Smooth muscle cell (in vitro differentiated cells): ENCODE measurements around the gene ACBD7. TPM values are rescaled to one million over a fixed set of nuclear protein-coding genes. Genes with fewer than 3 reads are reported as not detected.

ENCODE experiments used
- DNase-seq: peaks from one replicate; lab custom pipeline; 2025; ENCODE audit not compliant: unreplicated experiment; lab: John Stamatoyannopoulos, UW
- H2AFZ ChIP-seq: fragments of 200-600 bp; sonication (generic); 2 replicates; pipeline ENCODE4 v1.6.0; 2016; ENCODE audit warnings: antibody characterized with exemption, low read depth, mild to moderate bottlenecking
- H3F3A ChIP-seq: fragments of 200-600 bp; sonication (generic); 2 replicates; pipeline ENCODE4 v1.6.0; 2017; ENCODE audit warnings: antibody characterized with exemption, low read depth
- H3K27ac ChIP-seq: fragments of 200-600 bp; sonication (generic); 2 replicates; pipeline ENCODE4 v1.5.1; 2016; ENCODE audit warnings: low read depth, mild to moderate bottlenecking
- H3K27me3 ChIP-seq: fragments of 200-600 bp; sonication (generic); 2 replicates; pipeline ENCODE4 v1.6.1; 2016; ENCODE audit warnings: low read depth, mild to moderate bottlenecking
- H3K36me3 ChIP-seq: fragments of 200-600 bp; sonication (generic); 2 replicates; pipeline ENCODE4 v1.5.1; 2016; ENCODE audit warnings: low read depth
- H3K4me1 ChIP-seq: fragments of 200-600 bp; sonication (generic); 2 replicates; pipeline ENCODE4 v1.5.1; 2016; ENCODE audit warnings: low read depth
- H3K4me2 ChIP-seq: fragments of 200-600 bp; sonication (generic); 2 replicates; pipeline ENCODE4 v1.6.0; 2016; ENCODE audit warnings: mild to moderate bottlenecking
- H3K4me3 ChIP-seq: fragments of 200-600 bp; sonication (generic); 2 replicates; pipeline ENCODE4 v1.5.1; 2016; ENCODE audit warnings: mild to moderate bottlenecking
- H3K79me2 ChIP-seq: fragments of 200-600 bp; sonication (generic); 2 replicates; pipeline ENCODE4 v1.6.0; 2016; ENCODE audit warnings: low read depth, mild to moderate bottlenecking
- H3K9ac ChIP-seq: fragments of 200-600 bp; sonication (generic); 2 replicates; pipeline ENCODE4 v1.6.0; 2016; ENCODE audit warnings: low read depth
- H3K9me3 ChIP-seq: fragments of 200-600 bp; sonication (generic); replicated peaks from 2 replicates; pipeline ENCODE4 v1.5.1; 2016; ENCODE audit warnings: low read depth
- H4K20me1 ChIP-seq: fragments of 200-600 bp; sonication (generic); 2 replicates; pipeline ENCODE4 v1.6.0; 2016; ENCODE audit warnings: low read depth
- CTCF ChIP-seq: fragments of 200-600 bp; sonication (generic); IDR thresholded peaks from 2 replicates; pipeline ENCODE4 v1.5.1; 2017; ENCODE audit warnings: borderline replicate concordance, mild to moderate bottlenecking, antibody characterized with exemption; ENCODE audit not compliant: insufficient read depth, poor library complexity, severe bottlenecking
- WGBS: methylation state at CpG from one replicate; pipeline ENCODE4 v1.1.7; 2016; ENCODE audit warnings: low lambda C conversion rate; 5-methylcytosine and 5-hydroxymethylcytosine counted together
- polyA plus RNA-seq: library from polyadenylated mRNA; unstranded; fragments of >200 nt; fragmentation: Nextera tagmentation; extraction: Ambion mirVana; gene quantifications from 2 replicates; pipeline ENCODE4 v1.2.1, GENCODE V29; 2016
- total RNA-seq: library from RNA; depleted of rRNA; stranded (reverse); fragments of >200 nt; gene quantifications from 2 replicates; pipeline ENCODE4 v1.2.3, GENCODE V29; 2014

Gene ACBD7
- total and polyA plus RNA-seq, 2 experiments from 2014 or later, result not detected

- DNase-seq, result no peak
- Histone ChIP-seq H3K4me3 (no peak overlapping the region), H3K27me3 (no peaks in the 10 kb centered on the region), H3K79me2 (no peaks in the 10 kb centered on the region), H3K9me3 (no peaks in the 10 kb centered on the region), H3K4me2 (no peak overlapping the region), H3K36me3 (no peaks in the 10 kb centered on the region), H3K4me1 (no peaks in the 10 kb centered on the region), H3K27ac (no peak overlapping the region), H3K9ac (no peak overlapping the region), H3F3A (no peaks in the 10 kb centered on the region), H4K20me1 (no peaks in the 10 kb centered on the region), H2AFZ (no peak overlapping the region)
- TF ChIP-seq CTCF, result no peak
- WGBS, result 93% methylated on average over 5 of the region's 5 CpGs
Measured at GRCh38 chr10:15067154-15067553, 21.4 kb downstream of the ACBD7 start.

- Histone ChIP-seq H3K36me3 (no peaks in the 10 kb centered on the region), H3K4me3 (no peak overlapping the region), H3K4me2 (no peak overlapping the region), H4K20me1 (no peaks in the 10 kb centered on the region), H3K27me3 (peaks cover 3% of the 10 kb centered on the region), H3K4me1 (no peaks in the 10 kb centered on the region), H3F3A (no peaks in the 10 kb centered on the region), H3K9me3 (no peaks in the 10 kb centered on the region), H3K9ac (no peak overlapping the region), H2AFZ (no peak overlapping the region), H3K27ac (no peak overlapping the region), H3K79me2 (no peaks in the 10 kb centered on the region)
- no peak for DNase-seq
- 78% methylated on average over 2 of the region's 2 CpGs for WGBS
- TF ChIP-seq CTCF, result no peak
Measured at GRCh38 chr10:15060638-15061037, 27.9 kb downstream of the ACBD7 start.

- no peaks in the 10 kb centered on the region for H4K20me1 ChIP-seq
- H3K4me3 ChIP-seq, result no peak overlapping the region
- H2AFZ ChIP-seq, result no peak overlapping the region
- H3K9me3 ChIP-seq, result no peaks in the 10 kb centered on the region
- H3K4me2 ChIP-seq, result no peak overlapping the region
- no peak for DNase-seq
- WGBS, result 71% methylated on average over 4 of the region's 4 CpGs
- no peaks in the 10 kb centered on the region for H3F3A ChIP-seq
- no peak overlapping the region for H3K27ac ChIP-seq
- H3K4me1 ChIP-seq, result no peaks in the 10 kb centered on the region
- H3K27me3 ChIP-seq, result peaks cover 3% of the 10 kb centered on the region
- H3K36me3 ChIP-seq, result no peaks in the 10 kb centered on the region
- no peak overlapping the region for H3K9ac ChIP-seq
- no peak for TF ChIP-seq CTCF
- H3K79me2 ChIP-seq, result no peaks in the 10 kb centered on the region
Measured at GRCh38 chr10:15059914-15060313, 28.7 kb downstream of the ACBD7 start.

- Histone ChIP-seq H3K79me2 (no peaks in the 10 kb centered on the region), H3K27ac (no peak overlapping the region), H3K4me3 (no peak overlapping the region), H2AFZ (no peak overlapping the region), H3K4me1 (no peaks in the 10 kb centered on the region), H3K36me3 (no peaks in the 10 kb centered on the region), H3K4me2 (no peak overlapping the region), H3K27me3 (peaks cover 3% of the 10 kb centered on the region), H3K9me3 (no peaks in the 10 kb centered on the region), H3K9ac (no peak overlapping the region), H4K20me1 (no peaks in the 10 kb centered on the region), H3F3A (no peaks in the 10 kb centered on the region)
- TF ChIP-seq CTCF, result no peak
- WGBS, result 70% methylated on average over 1 of the region's 1 CpG
- no peak for DNase-seq
Measured at GRCh38 chr10:15058689-15059088, 29.9 kb downstream of the ACBD7 start.
